H1 (cell line): ENCODE results near the gene COL4A2. TPM values are rescaled to one million over a fixed set of nuclear protein-coding genes. Genes with fewer than 3 reads are reported as not detected.

Experiments
- CTCF ChIA-PET: fragments of 300-600 bp; sonication (Branson Sonifier 250); formaldehyde crosslinking; loops from one replicate; lab custom pipeline; 2021; ENCODE audit not compliant: partially characterized antibody; lab: Charles Lee
- POLR2A ChIA-PET: fragments of 300-600 bp; sonication (Branson Sonifier 250); formaldehyde crosslinking; loops from one replicate; lab custom pipeline; 2021; ENCODE audit warnings: inconsistent platforms; ENCODE audit not compliant: partially characterized antibody; lab: Charles Lee
- DNase-seq, 2 experiments: peaks; one replicate each; pipeline versions ENCODE4 v3.0.0 to v3.0.0-alpha.2; 2010 to 2022; ENCODE audit warnings: low spot score in 2 of 2, low read depth in 1 of 2, mixed read lengths in 1 of 2
- FAIRE-seq: peaks from 2 replicates; lab custom pipeline; 2011; peaks lifted over from hg19 to GRCh38; lab: Jason Lieb, UNC
- H2AFZ ChIP-seq: 2 replicates; pipeline ENCODE4 v1.8.1; 2012; ENCODE audit warnings: low read length, inconsistent platforms
- H2AK5ac ChIP-seq: 2 replicates; pipeline ENCODE4 v1.6.1; 2013; ENCODE audit warnings: low read depth, low read length
- H2BK120ac ChIP-seq: replicated peaks from 2 replicates; pipeline ENCODE3; 2013; ENCODE audit warnings: low read depth, low read length, inconsistent platforms
- H2BK12ac ChIP-seq: 2 replicates; pipeline ENCODE4 v1.6.1; 2013; ENCODE audit warnings: low read depth, low read length
- H2BK15ac ChIP-seq: 2 replicates; pipeline ENCODE4 v1.6.1; 2013; ENCODE audit warnings: low read length
- H2BK20ac ChIP-seq: 2 replicates; pipeline ENCODE4 v1.6.1; 2013; ENCODE audit warnings: low read length
- H2BK5ac ChIP-seq: 2 replicates; pipeline ENCODE4 v1.6.1; 2013; ENCODE audit warnings: low read depth, low read length
- H3K14ac ChIP-seq: 2 replicates; pipeline ENCODE4 v1.6.1; 2013; ENCODE audit warnings: inconsistent platforms; ENCODE audit not compliant: insufficient read length
- H3K18ac ChIP-seq: 2 replicates; pipeline ENCODE4 v1.6.1; 2013; ENCODE audit warnings: low read length; ENCODE audit errors: extremely low read depth
- H3K23ac ChIP-seq: 2 replicates; pipeline ENCODE4 v1.6.1; 2013; ENCODE audit warnings: inconsistent platforms; ENCODE audit not compliant: insufficient read length
- H3K23me2 ChIP-seq: 2 replicates; pipeline ENCODE4 v1.6.1; 2013; ENCODE audit warnings: low read depth, low read length
- H3K27ac ChIP-seq: 2 replicates; pipeline ENCODE4 v1.6.1; 2011; ENCODE audit warnings: low read depth, low read length, inconsistent platforms
- H3K27me3 ChIP-seq, 4 experiments: replicated peaks in 1 of 4; 1 replicate in 1 of 4; 2 replicates in 3 of 4; pipeline versions ENCODE4 v1.6.1 to v1.8.1; 2011 to 2013; ENCODE audit warnings: low read length in 3 of 4, mild to moderate bottlenecking in 3 of 4, inconsistent platforms in 2 of 4, mixed read lengths in 2 of 4, moderate library complexity in 1 of 4; ENCODE audit not compliant: control insufficient read depth in 3 of 4, insufficient read depth in 3 of 4; ENCODE audit errors: extremely low read depth in 1 of 4
- H3K36me3 ChIP-seq, 4 experiments: 2 replicates each; pipeline versions ENCODE4 v1.6.1 to v1.8.1; 2011 to 2013; ENCODE audit warnings: mild to moderate bottlenecking in 4 of 4, low read length in 3 of 4, moderate library complexity in 2 of 4, control low read depth in 1 of 4, inconsistent platforms in 1 of 4; ENCODE audit not compliant: insufficient read depth in 4 of 4, control insufficient read depth in 2 of 4
- H3K4ac ChIP-seq: replicated peaks from 2 replicates; pipeline ENCODE3; 2013; ENCODE audit warnings: low read length, low read depth, mixed read lengths, inconsistent platforms; ENCODE audit not compliant: insufficient read length
- H3K4me1 ChIP-seq, 4 experiments: replicated peaks in 1 of 4; 1 replicate in 1 of 4; 2 replicates in 3 of 4; pipeline versions ENCODE4 v1.6.1 to v1.8.1; 2011 to 2013; ENCODE audit warnings: low read length in 3 of 4, inconsistent platforms in 2 of 4, mixed read lengths in 1 of 4; ENCODE audit not compliant: insufficient read depth in 4 of 4, control insufficient read depth in 3 of 4
- H3K4me2 ChIP-seq, 2 experiments: 2 replicates each; pipeline versions ENCODE4 v1.6.1 to v1.8.1; 2011 to 2013; ENCODE audit warnings: low read depth in 2 of 2, low read length in 2 of 2, control low read depth in 1 of 2, inconsistent platforms in 1 of 2, mild to moderate bottlenecking in 1 of 2; ENCODE audit not compliant: insufficient read depth in 1 of 2
- H3K4me3 ChIP-seq, 4 experiments: fragments of 200-600, 300-600 bp in 1 of 4; sonication (generic), shearing (Covaris generic), sonication (Bioruptor Twin) in 1 of 4; 2 replicates each; pipeline versions ENCODE4 v1.5.1 to v1.8.1; 2011 to 2016; ENCODE audit warnings: low read length in 4 of 4, low read depth in 3 of 4, control low read depth in 2 of 4, inconsistent platforms in 2 of 4, mild to moderate bottlenecking in 2 of 4, mixed read lengths in 1 of 4, moderate library complexity in 1 of 4; ENCODE audit not compliant: insufficient read depth in 2 of 4; ENCODE audit errors: extremely low read depth in 1 of 4
- H3K56ac ChIP-seq: replicated peaks from 2 replicates; pipeline ENCODE3; 2013; ENCODE audit warnings: low read depth, mild to moderate bottlenecking, mixed read lengths, low read length, inconsistent platforms; ENCODE audit not compliant: insufficient read length
- H3K79me1 ChIP-seq: 2 replicates; pipeline ENCODE4 v1.6.1; 2013; ENCODE audit warnings: low read depth, low read length, control low read depth
- H3K79me2 ChIP-seq, 2 experiments: 2 replicates each; pipeline versions ENCODE4 v1.6.1 to v1.8.1; 2012 to 2013; ENCODE audit warnings: low read length in 2 of 2, mild to moderate bottlenecking in 2 of 2, inconsistent platforms in 1 of 2; ENCODE audit not compliant: insufficient read depth in 2 of 2, control insufficient read depth in 1 of 2
- H3K9ac ChIP-seq, 4 experiments: replicated peaks in 1 of 4; 1 replicate in 1 of 4; 2 replicates in 3 of 4; pipeline versions ENCODE4 v1.6.1 to v1.8.1; 2011 to 2013; ENCODE audit warnings: low read depth in 3 of 4, low read length in 3 of 4, control low read depth in 2 of 4, mild to moderate bottlenecking in 2 of 4, moderate library complexity in 2 of 4, inconsistent platforms in 1 of 4; ENCODE audit errors: extremely low read depth in 1 of 4
- H3K9me3 ChIP-seq, 2 experiments: 2 replicates each; pipeline versions ENCODE4 v1.6.1 to v1.8.1; 2012 to 2013; ENCODE audit warnings: mild to moderate bottlenecking in 2 of 2, moderate library complexity in 2 of 2, control low read depth in 1 of 2, inconsistent platforms in 1 of 2, low read depth in 1 of 2, low read length in 1 of 2, mixed read lengths in 1 of 2; ENCODE audit not compliant: insufficient read depth in 2 of 2
- H4K20me1 ChIP-seq, 2 experiments: replicated peaks in 1 of 2; 2 replicates each; pipeline versions ENCODE3 to v1.8.1; 2011 to 2013; ENCODE audit warnings: inconsistent platforms in 2 of 2, low read length in 2 of 2, mild to moderate bottlenecking in 1 of 2; ENCODE audit not compliant: insufficient read depth in 2 of 2, control insufficient read depth in 1 of 2
- H4K5ac ChIP-seq: 2 replicates; pipeline ENCODE4 v1.6.1; 2013; ENCODE audit warnings: low read length, low read depth, mixed read lengths, inconsistent platforms; ENCODE audit not compliant: insufficient read length
- H4K8ac ChIP-seq: 2 replicates; pipeline ENCODE4 v1.8.0; 2013; ENCODE audit warnings: mild to moderate bottlenecking, moderate library complexity, low read length, inconsistent platforms; ENCODE audit not compliant: insufficient read depth; ENCODE audit errors: extremely low read depth
- H4K91ac ChIP-seq: replicated peaks from 2 replicates; pipeline ENCODE3; 2013; ENCODE audit warnings: low read length, mixed read lengths, inconsistent platforms; ENCODE audit not compliant: insufficient read length
- POLR2AphosphoS5 ChIP-seq: IDR thresholded peaks from 2 replicates; pipeline ENCODE4 v1.6.1; 2011; ENCODE audit warnings: low read depth, low read length
- YY1 ChIP-seq: IDR thresholded peaks from 2 replicates; pipeline ENCODE4 v1.6.1; 2011; ENCODE audit warnings: low read depth, mild to moderate bottlenecking, low read length
- WGBS, 2 experiments: shearing (Covaris generic) in 1 of 2; methylation state at CpG; one replicate each; pipeline versions ENCODE4 v1.1.6 to v1.1.7; 2013 to 2015; ENCODE audit warnings: low lambda C conversion rate in 2 of 2, mixed read lengths in 2 of 2, inconsistent platforms in 1 of 2, low coverage in 1 of 2, missing lambda C conversion rate in 1 of 2; ENCODE audit not compliant: insufficient replicate concordance in 2 of 2, insufficient coverage in 1 of 2, insufficient read length in 1 of 2; ENCODE audit errors: extremely low coverage in 1 of 2, missing lambda C conversion rate in 1 of 2; 5-methylcytosine and 5-hydroxymethylcytosine counted together
- polyA plus RNA-seq, 7 experiments: library from polyadenylated mRNA; depleted of rRNA in 3 of 7; stranded (reverse) in 5 of 7; unstranded in 2 of 7; fragments of >200 nt in 5 of 7; fragments of 200-250 nt in 2 of 7; gene quantifications; 1 replicate in 5 of 7; 2 replicates in 1 of 7; 4 replicates in 1 of 7; pipeline versions ENCODE4 v1.2.1 to v1.2.3, GENCODE V29; 2011 to 2013; ENCODE audit warnings: missing spikeins in 2 of 7, mixed read lengths in 2 of 7
- total RNA-seq: library from RNA; stranded (reverse); fragmentation: NEBNext Ultra II Directional; extraction: Animal tissue kit (Norgen Biotek cat#: 25700); gene quantifications from 2 replicates; pipeline ENCODE4 v1.2.1, GENCODE V29; 2021

The COL4A2 gene
- total and polyA plus RNA-seq, 2 of the 8 experiments (the other 6 are each of a cell fraction or from before 2014, with no cell fraction given): 80.4 to 87.3 TPM

- Histone ChIP-seq H3K79me2 (no peaks in the 10 kb centered on the region), H3K27me3 (no peaks in the 10 kb centered on the region), H3K36me3 (peaks cover 0 to 13% (median 0%) of the 10 kb centered on the region in 4 experiments; a peak in 2 of 8 replicates), H3K4me2 (no peak overlapping the region), H2BK5ac (no peak overlapping the region), H3K23me2 (no peaks in the 10 kb centered on the region), H2BK20ac (no peak overlapping the region), H3K9ac (no peak overlapping the region), H4K20me1 (no peaks in the 10 kb centered on the region), H2AK5ac (no peak overlapping the region), H4K5ac (no peak overlapping the region), H3K9me3 (no peaks in the 10 kb centered on the region), H3K4me1 (no peaks in the 10 kb centered on the region), H2AFZ (no peak overlapping the region), H4K91ac (no peak overlapping the region), H3K18ac (no peak overlapping the region), H3K23ac (no peak overlapping the region), H2BK12ac (no peak overlapping the region), H3K14ac (no peak overlapping the region), H3K79me1 (no peaks in the 10 kb centered on the region; the same call in 1 of the 2 replicates), H3K56ac (no peak overlapping the region), H4K8ac (no peak overlapping the region), H3K4me3 (no peak overlapping the region), H3K4ac (no peak overlapping the region), H2BK15ac (no peak overlapping the region), H3K27ac (no peak overlapping the region), H2BK120ac (no peak overlapping the region)
- TF ChIP-seq POLR2AphosphoS5 (no peak), YY1 (no peak)
- CTCF ChIA-PET: interaction anchor here (0.6 to 0.9 kb wide), 3 partner anchors 11 to 218 kb away, joined by 3 read pairs; no protein-coding TSS in a partner anchor
- 89% methylated on average over 11 of the region's 11 CpGs; no CpG with 5 or more reads in 1 of the 2 experiments for WGBS, 2 experiments
- FAIRE-seq (no peak), DNase-seq (no peak)
- POLR2A ChIA-PET: interaction anchor here (1.1 kb wide), 1 partner anchor 20 kb away, joined by 3 read pairs; no protein-coding TSS in a partner anchor
Observed at GRCh38 chr13:110423689-110424302, 116.7 kb downstream of the COL4A2 start.
